Hepatocyte (in vitro differentiated cells): Measurements from ENCODE around the gene WDR59.

Experiments used
- EZH2 ChIP-seq: fragments of 200-600 bp; sonication (generic); IDR thresholded peaks from 2 replicates; pipeline ENCODE4 v1.6.1; 2016; ENCODE audit warnings: antibody characterized with exemption, mild to moderate bottlenecking, borderline replicate concordance
- TF ChIP-seq, protein P1 (sequence below): fragments of 200-600 bp; sonication (generic); IDR thresholded peaks from 2 replicates; pipeline ENCODE4 v1.5.1; 2016; ENCODE audit warnings: antibody characterized with exemption, mild to moderate bottlenecking; ENCODE audit not compliant: poor library complexity

GRCh38 chr16:75004460-75004859 lies 19.5 kb upstream of the WDR59 start:
- TF ChIP-seq, protein P1, sequence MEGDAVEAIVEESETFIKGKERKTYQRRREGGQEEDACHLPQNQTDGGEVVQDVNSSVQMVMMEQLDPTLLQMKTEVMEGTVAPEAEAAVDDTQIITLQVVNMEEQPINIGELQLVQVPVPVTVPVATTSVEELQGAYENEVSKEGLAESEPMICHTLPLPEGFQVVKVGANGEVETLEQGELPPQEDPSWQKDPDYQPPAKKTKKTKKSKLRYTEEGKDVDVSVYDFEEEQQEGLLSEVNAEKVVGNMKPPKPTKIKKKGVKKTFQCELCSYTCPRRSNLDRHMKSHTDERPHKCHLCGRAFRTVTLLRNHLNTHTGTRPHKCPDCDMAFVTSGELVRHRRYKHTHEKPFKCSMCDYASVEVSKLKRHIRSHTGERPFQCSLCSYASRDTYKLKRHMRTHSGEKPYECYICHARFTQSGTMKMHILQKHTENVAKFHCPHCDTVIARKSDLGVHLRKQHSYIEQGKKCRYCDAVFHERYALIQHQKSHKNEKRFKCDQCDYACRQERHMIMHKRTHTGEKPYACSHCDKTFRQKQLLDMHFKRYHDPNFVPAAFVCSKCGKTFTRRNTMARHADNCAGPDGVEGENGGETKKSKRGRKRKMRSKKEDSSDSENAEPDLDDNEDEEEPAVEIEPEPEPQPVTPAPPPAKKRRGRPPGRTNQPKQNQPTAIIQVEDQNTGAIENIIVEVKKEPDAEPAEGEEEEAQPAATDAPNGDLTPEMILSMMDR: no peak
- no peak for TF ChIP-seq EZH2
